ENCODE measurements around the gene TCF4. TPM values are rescaled to one million over a fixed set of nuclear protein-coding genes. Genes with fewer than 3 reads are reported as not detected.

The TCF4 gene
- total RNA-seq, 1 donor from 2014 or later: 115 TPM

DNA sequence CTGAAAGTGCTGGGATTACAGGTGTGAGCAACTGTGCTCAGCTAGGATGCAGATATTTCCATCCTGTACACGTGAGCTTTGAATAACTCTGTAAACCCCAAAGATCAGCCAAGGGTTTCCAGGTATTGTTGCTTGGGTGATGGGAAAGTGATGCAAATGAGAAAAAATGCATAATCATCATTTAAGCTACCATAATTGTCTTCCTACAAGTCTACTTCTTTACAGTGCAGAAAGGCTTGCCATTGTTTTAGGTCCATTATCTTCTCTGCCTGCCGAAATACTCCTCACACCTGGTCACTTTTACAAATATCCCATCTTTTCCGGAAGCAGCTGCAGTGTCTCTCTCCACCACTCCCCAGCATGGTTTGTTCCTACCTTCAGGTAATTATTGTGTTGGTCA lies 368.9 kb downstream of the TCF4 start:
- Mint-ChIP-seq H3K9me3 (ENCODE audit: unreplicated experiment) (no peaks in the 10 kb centered on the region), H3K27me3 (ENCODE audit: low read depth, unreplicated experiment) (peaks cover 5% of the 10 kb centered on the region), H3K27ac (ENCODE audit: unreplicated experiment) (no peak overlapping the region), H3K36me3 (ENCODE audit: low read depth, unreplicated experiment) (no peaks in the 10 kb centered on the region), H3K4me3 (ENCODE audit: unreplicated experiment) (no peak overlapping the region), H3K4me1 (ENCODE audit: low read depth, unreplicated experiment) (no peaks in the 10 kb centered on the region)
- H3K27me3 ChIP-seq (ENCODE audit: insufficient read depth, low read length): no peaks in the 10 kb centered on the region
- no peak overlapping the region for H2AFZ ChIP-seq (ENCODE audit: low read depth, low read length)
- H3K4me2 ChIP-seq (ENCODE audit: low read length): no peak overlapping the region
- H3K9ac ChIP-seq (ENCODE audit: low read length): no peak overlapping the region
- H3K27ac ChIP-seq (ENCODE audit: low read depth, low read length): no peak overlapping the region
- no peaks in the 10 kb centered on the region for H3K9me3 ChIP-seq (ENCODE audit: insufficient read depth, low read depth, low read length)
- H4K20me1 ChIP-seq (ENCODE audit: insufficient read depth, low read length): no peaks in the 10 kb centered on the region
- H3K79me2 ChIP-seq (ENCODE audit: insufficient read depth, low read length): no peaks in the 10 kb centered on the region
- H3K4me1 ChIP-seq (ENCODE audit: insufficient read depth, low read length): no peaks in the 10 kb centered on the region
- TF ChIP-seq, protein P1, sequence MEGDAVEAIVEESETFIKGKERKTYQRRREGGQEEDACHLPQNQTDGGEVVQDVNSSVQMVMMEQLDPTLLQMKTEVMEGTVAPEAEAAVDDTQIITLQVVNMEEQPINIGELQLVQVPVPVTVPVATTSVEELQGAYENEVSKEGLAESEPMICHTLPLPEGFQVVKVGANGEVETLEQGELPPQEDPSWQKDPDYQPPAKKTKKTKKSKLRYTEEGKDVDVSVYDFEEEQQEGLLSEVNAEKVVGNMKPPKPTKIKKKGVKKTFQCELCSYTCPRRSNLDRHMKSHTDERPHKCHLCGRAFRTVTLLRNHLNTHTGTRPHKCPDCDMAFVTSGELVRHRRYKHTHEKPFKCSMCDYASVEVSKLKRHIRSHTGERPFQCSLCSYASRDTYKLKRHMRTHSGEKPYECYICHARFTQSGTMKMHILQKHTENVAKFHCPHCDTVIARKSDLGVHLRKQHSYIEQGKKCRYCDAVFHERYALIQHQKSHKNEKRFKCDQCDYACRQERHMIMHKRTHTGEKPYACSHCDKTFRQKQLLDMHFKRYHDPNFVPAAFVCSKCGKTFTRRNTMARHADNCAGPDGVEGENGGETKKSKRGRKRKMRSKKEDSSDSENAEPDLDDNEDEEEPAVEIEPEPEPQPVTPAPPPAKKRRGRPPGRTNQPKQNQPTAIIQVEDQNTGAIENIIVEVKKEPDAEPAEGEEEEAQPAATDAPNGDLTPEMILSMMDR (IDR thresholded peaks at IDR 0.05; ENCODE audit: insufficient read depth, low read depth, low read length): no peak
- no peak for TF ChIP-seq EZH2 (IDR thresholded peaks at IDR 0.05; ENCODE audit: insufficient read depth, low read length)
- no peak for DNase-seq (ENCODE audit: low read depth)
- no peak overlapping the region for H3K4me3 ChIP-seq (ENCODE audit: insufficient read depth, low read depth, low read length)
- no peaks in the 10 kb centered on the region for H3K36me3 ChIP-seq (ENCODE audit: insufficient read depth, low read length)
- FAIRE-seq: no peak

DNA sequence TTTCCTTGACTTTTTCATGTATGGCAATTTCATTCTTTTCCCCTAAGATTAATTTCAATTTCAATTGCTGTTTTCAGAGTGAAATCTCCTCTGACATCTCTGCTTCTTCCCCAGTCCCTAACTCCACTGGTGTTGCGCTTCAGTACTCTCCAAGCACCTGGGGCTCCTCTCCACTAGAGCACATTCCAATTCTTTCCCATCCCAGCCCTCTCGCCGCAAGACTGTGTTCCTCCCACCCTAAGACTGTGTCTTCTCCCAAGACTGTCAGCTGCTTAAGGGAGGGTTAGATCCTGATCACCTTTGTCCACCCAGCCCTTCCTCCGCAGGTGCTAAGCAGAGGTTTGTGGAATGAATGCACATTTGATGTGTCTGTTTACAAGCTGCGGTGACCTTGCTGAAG lies 373.0 kb downstream of the TCF4 start:
- no peaks in the 10 kb centered on the region for H3K36me3 ChIP-seq (ENCODE audit: insufficient read depth, low read length)
- no peak overlapping the region for H3K9ac ChIP-seq (ENCODE audit: low read length)
- H3K27me3 Mint-ChIP-seq (ENCODE audit: low read depth, unreplicated experiment): peaks cover 6% of the 10 kb centered on the region
- no peaks in the 10 kb centered on the region for H3K27me3 ChIP-seq (ENCODE audit: insufficient read depth, low read length)
- no peaks in the 10 kb centered on the region for H4K20me1 ChIP-seq (ENCODE audit: insufficient read depth, low read length)
- no peak overlapping the region for H3K4me3 Mint-ChIP-seq (ENCODE audit: unreplicated experiment)
- H3K4me3 ChIP-seq (ENCODE audit: insufficient read depth, low read depth, low read length): no peak overlapping the region
- H3K36me3 Mint-ChIP-seq (ENCODE audit: low read depth, unreplicated experiment): no peaks in the 10 kb centered on the region
- H3K4me2 ChIP-seq (ENCODE audit: low read length): no peak overlapping the region
- no peaks in the 10 kb centered on the region for H3K79me2 ChIP-seq (ENCODE audit: insufficient read depth, low read length)
- H3K27ac ChIP-seq (ENCODE audit: low read depth, low read length): no peak overlapping the region
- DNase-seq (ENCODE audit: low read depth): no peak
- no peaks in the 10 kb centered on the region for H3K9me3 ChIP-seq (ENCODE audit: insufficient read depth, low read depth, low read length)
- H3K4me1 ChIP-seq (ENCODE audit: insufficient read depth, low read length): no peaks in the 10 kb centered on the region
- FAIRE-seq: no peak
- H3K9me3 Mint-ChIP-seq (ENCODE audit: unreplicated experiment): peaks cover 2% of the 10 kb centered on the region
- H3K4me1 Mint-ChIP-seq (ENCODE audit: low read depth, unreplicated experiment): no peaks in the 10 kb centered on the region
- no peak for TF ChIP-seq EZH2 (IDR thresholded peaks at IDR 0.05; ENCODE audit: insufficient read depth, low read length)
- TF ChIP-seq, protein P1 (IDR thresholded peaks at IDR 0.05; ENCODE audit: insufficient read depth, low read depth, low read length): no peak
- no peak overlapping the region for H2AFZ ChIP-seq (ENCODE audit: low read depth, low read length)
- no peak overlapping the region for H3K27ac Mint-ChIP-seq (ENCODE audit: unreplicated experiment)

DNA sequence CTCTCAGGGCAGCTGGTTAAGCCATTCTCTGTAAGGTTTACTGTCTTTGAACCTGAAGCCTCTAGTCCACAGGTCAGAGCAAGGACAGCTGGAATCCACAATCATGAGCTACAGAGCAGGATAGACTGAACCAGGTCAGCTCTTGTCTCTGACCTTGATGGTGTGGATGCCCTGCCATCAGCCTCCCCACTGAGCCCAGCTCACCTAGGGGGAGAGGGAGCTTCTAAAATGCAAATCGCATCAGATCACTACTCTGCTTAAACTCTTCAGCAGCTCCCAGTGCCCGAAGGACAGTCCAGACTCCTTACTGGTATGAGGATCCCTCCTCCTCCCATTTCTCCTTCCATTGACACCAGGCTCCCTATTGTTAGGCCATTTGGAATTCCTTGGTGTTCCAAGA lies 373.5 kb downstream of the TCF4 start:
- H3K9ac ChIP-seq (ENCODE audit: low read length): no peak overlapping the region
- no peak overlapping the region for H2AFZ ChIP-seq (ENCODE audit: low read depth, low read length)
- no peaks in the 10 kb centered on the region for H4K20me1 ChIP-seq (ENCODE audit: insufficient read depth, low read length)
- Mint-ChIP-seq H3K9me3 (ENCODE audit: unreplicated experiment) (peaks cover 2% of the 10 kb centered on the region), H3K27ac (ENCODE audit: unreplicated experiment) (no peak overlapping the region), H3K27me3 (ENCODE audit: low read depth, unreplicated experiment) (peaks cover 6% of the 10 kb centered on the region), H3K4me1 (ENCODE audit: low read depth, unreplicated experiment) (no peaks in the 10 kb centered on the region), H3K4me3 (ENCODE audit: unreplicated experiment) (no peak overlapping the region), H3K36me3 (ENCODE audit: low read depth, unreplicated experiment) (no peaks in the 10 kb centered on the region)
- H3K79me2 ChIP-seq (ENCODE audit: insufficient read depth, low read length): no peaks in the 10 kb centered on the region
- DNase-seq (ENCODE audit: low read depth) (no peak), FAIRE-seq (no peak)
- no peak overlapping the region for H3K4me3 ChIP-seq (ENCODE audit: insufficient read depth, low read depth, low read length)
- H3K36me3 ChIP-seq (ENCODE audit: insufficient read depth, low read length): no peaks in the 10 kb centered on the region
- TF ChIP-seq EZH2 (IDR thresholded peaks at IDR 0.05; ENCODE audit: insufficient read depth, low read length): no peak
- TF ChIP-seq, protein P1 (IDR thresholded peaks at IDR 0.05; ENCODE audit: insufficient read depth, low read depth, low read length): no peak
- H3K4me2 ChIP-seq (ENCODE audit: low read length): no peak overlapping the region
- no peaks in the 10 kb centered on the region for H3K9me3 ChIP-seq (ENCODE audit: insufficient read depth, low read depth, low read length)
- H3K27me3 ChIP-seq (ENCODE audit: insufficient read depth, low read length): no peaks in the 10 kb centered on the region
- H3K27ac ChIP-seq (ENCODE audit: low read depth, low read length): no peak overlapping the region
- no peaks in the 10 kb centered on the region for H3K4me1 ChIP-seq (ENCODE audit: insufficient read depth, low read length)
